GM19043 (cell line): Measurements from ENCODE around the gene ZNF793.

Experiments used
- ATAC-seq: cut with Tn5 transposase; IDR thresholded peaks from one replicate; pipeline ENCODE4 v1.9.1; 2021; ENCODE audit warnings: low read depth; ENCODE audit not compliant: unreplicated experiment

ZNF793 gene

DNA sequence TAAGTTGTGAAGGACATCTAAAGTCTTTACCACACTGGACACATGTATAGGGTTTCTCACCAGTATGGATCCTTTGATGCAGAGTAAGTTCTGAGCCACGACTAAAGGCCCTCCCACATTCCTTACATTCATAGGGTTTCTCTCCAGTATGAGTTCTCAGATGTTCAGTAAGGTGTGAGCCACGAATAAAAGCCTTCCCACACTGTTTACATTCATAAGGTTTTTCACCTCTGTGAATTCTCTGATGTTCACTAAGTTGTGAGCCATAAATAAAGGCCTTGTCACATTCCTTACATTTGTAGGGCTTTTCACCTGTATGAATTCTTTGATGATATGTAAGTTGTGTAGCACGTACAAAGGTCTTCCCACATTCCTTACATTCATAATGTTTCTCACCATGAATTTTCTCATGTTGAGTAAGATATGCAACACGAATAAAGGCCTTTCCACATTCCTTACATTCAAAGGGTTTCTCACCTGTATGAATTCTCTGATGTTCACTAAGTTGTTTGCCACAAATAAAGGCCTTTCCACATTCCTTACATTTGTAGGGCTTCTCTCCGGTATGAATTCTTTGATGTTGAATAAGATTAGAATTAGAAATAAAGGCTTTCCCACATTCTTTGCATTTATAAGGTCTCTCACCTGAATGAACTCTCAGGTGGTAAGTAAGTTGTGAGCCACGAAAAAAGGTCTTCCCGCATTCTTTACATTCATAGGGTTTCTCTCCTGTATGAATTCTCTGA is 58.1 kb downstream of the ZNF793 start:
- no peak for ATAC-seq

DNA sequence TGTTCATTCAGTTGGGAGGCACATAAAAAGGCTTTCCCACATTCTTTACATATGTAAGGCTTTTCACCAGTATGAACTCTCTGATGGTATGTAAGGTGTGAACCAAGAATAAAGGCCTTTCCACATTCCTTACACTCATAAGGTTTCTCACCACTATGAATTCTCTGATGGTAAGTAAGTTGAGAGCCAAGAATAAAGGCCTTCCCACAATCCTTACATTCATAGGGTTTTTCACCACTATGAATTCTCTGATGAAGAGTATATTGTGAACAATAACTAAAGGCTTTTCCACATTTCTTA is 58.6 kb downstream of the ZNF793 start:
- ATAC-seq: no peak

DNA sequence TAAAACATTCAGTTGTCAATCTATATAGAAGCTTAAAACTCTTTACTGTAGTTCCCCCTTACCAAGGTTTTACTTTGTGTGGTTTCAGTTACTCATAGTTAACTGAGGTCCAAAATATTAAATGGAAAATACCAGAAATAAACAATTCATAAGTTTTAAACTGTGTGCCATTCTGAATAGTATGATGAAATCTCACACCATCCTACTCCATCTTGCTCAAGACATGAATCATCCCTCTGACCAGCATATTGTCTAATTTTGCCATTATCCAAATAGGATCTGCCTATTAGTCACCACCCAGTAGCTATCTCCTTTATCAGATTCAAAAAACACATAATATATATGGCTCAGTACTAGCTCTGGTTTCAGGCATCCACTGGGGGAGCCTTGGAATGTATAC is 65.5 kb downstream of the ZNF793 start:
- no peak for ATAC-seq

DNA sequence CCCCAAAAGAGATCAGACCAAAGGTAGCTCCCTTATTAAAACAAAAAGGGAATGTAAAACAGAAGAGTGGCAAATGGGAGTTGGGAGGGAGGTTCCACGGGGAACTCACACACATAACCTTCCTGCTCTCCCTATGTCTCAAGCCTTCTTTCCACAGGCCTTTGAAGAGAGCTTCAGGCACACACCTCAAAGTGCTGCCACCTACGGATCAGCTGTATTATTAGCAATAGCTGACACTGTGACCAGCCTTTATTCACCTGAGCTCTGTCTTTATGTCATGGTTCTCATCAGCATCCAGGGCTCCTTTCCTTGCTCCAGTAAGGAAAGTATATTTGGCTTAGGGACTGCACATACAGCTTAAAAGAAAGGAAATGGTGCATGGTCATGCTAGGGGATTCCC is 76.6 kb downstream of the ZNF793 start:
- no peak for ATAC-seq
